HG03025 (cell line): ENCODE measurements around the gene GNB1L.
"Not testable (repeated sequence)": the region's sequence is repeated elsewhere in the genome, so short reads cannot be mapped to it uniquely, and the experiment has no call there.

Experiments used
- ATAC-seq: cut with Tn5 transposase; IDR thresholded peaks from one replicate; pipeline ENCODE4 v1.9.1; 2021; ENCODE audit warnings: mild to moderate bottlenecking, moderate library complexity; ENCODE audit not compliant: unreplicated experiment, low FRiP score

Gene GNB1L

GRCh38 chr22:19785461-19786263 lies 69.0 kb downstream of the GNB1L start:
- no peak for ATAC-seq

DNA sequence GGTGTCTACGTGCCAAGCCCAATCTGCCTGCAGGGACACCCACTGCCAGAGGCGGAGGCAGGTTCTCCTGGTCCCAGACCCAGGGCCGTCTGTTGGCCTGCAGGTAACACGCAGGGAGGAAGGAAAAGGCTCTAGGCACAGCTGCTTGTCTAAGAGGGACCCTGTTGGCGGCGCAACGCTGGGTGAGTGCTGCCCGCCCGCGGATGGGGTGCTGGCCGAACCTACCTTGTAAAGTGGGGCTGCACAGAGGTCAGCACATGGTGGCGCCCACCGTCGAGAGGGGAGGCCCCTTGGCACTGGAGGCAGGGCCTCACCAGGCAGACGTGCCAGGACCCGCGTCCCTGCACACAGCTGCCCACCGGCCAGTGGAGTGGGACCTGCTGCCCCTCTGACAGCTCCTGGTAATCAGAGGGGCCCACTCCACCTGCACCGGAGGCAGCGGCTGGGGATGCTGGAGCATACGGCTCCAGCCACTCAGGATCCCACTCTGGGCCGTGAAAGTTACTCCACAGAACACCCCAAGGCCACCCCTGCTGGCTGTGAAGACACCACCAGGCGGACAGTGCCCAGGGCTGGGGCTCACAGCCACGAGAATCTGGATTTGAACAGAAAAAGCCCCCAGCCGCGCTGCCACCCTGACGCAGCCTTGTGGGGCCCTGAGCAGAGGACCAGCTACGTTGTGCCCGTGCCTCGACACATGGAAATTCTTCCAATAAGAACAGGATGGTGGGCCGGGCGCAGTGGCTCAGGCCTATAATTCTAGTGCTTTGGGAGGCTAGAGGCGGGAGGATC lies 70.1 kb downstream of the GNB1L start:
- ATAC-seq, result no peak

DNA sequence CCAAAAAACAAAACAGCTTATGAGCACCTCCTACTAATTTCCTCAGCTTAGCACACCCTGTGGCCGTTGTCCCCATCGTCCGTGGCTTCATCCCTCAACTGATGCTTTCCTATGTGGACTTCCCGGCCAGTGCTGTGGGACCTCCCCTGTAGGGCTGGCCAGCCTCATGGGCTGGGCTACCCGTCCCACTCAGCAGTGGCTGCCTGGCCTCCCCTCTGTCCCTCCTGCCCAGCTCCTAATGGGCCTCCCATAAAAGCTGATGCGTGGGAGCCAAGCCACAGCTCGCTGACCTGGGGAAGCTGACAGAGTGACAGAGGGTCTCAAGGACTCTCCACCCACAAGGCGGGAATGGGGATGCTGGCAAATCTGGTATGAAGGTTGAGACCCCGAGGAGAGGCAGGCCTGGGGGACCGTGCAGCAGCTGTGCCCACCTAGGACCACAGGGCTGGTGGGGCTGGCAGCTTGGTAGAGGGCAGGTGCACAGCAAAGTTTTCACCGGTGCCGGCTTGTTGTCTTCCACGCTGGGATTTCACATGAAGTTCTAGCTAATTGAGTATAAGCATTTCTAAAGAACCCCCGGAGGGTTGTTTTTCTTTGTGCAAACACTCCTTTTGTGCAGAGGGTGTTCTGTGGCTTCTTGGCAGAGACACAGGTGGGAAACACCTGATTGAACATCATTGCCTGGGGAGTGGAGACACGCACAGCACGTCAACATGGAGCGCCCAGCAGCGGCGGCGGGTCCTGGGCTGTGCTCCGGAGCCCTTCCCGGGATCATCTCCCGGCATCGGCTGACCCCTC lies 70.9 kb downstream of the GNB1L start:
- no peak for ATAC-seq

GRCh38 chr22:19782533-19782932 lies 72.1 kb downstream of the GNB1L start:
- no peak for ATAC-seq

GRCh38 chr22:19779685-19780268 lies 74.9 kb downstream of the GNB1L start:
- ATAC-seq, result no peak

DNA sequence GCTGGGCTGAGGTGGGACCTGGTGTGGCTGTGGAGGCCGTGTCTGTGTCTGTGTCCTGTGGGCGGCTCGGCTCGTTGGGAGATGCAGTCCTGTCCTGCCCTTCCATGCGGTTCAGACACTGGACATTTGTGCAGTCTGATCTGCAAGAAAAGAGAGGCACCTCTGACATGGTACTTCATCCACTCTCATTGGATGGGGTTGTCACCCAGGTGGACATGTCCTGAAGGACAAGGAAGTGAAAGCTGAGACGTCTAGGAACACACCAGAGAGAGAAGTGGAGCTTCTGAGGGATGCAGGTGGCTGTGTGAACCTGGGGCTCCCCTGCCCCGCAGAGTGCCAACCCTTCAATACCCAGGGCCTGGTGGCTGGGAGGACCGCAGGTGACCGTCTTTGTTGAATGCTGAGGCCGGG lies 75.7 kb downstream of the GNB1L start:
- ATAC-seq, result no peak

DNA sequence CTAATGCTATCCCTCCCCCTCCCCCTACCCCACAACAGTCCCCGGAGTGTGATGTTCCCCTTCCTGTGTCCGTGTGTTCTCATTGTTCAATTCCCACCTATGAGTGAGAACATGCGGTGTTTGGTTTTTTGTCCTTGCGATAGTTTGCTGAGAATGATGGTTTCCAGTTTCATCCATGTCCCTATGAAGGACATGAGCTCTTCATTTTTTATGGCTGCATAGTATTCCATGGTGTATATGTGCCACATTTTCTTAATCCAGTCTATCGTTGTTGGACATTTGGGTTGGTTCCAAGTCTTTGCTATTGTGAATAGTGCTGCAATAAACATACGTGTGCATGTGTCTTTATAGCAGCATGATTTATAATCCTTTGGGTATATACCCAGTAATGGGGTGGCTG lies 77.5 kb downstream of the GNB1L start:
- ATAC-seq, result not testable (repeated sequence)

DNA sequence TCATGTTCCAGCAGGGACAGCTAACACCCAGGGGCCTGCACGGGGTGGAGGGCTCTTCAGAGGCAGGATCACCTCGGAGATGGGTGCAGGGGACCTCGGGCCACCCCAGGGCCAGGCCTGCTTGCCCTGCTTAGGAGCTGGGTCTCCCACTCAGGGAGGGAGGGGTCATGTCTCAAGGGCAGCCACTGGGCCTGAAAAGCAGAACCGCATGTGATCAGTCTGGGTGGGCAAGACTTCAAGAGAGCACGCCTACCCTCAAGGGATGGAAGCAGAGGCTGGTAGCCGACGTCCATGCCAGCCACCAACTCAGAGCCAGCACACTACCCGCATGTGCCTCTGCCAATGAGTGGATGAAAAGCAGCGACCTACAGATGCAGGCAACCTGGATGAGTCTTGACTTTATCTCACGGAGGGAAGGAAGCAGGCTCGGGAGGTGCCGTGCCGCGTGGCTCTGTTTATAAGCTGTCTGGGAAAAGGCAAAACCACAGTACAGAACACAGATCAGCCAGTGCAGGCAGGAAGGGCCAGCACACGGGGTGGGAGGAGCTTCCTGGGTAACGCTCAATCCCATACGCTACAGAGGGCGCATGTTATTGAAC lies 78.1 kb downstream of the GNB1L start:
- ATAC-seq, result no peak

- no peak for ATAC-seq
Observed at GRCh38 chr22:19775496-19776325, 79.0 kb downstream of the GNB1L start.

DNA sequence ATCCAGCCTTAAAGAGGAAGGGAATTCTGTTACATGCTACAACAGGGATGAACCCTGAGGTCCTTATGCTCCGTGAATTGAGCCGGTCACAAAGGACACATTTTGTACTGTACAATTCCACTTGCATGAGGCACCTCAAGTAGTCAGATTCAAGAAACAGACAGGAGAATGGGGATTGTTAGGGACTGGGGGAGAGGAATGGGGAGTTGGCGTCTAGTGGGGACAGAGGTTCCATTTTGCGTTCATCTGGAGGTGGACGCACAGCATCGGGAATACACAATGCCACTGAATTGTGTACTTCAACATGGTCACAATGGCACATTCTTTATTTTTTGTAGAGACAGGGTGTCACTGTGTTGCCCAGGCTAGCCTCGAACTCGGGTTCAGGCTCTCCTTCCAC lies 80.0 kb downstream of the GNB1L start:
- ATAC-seq, result no peak

DNA sequence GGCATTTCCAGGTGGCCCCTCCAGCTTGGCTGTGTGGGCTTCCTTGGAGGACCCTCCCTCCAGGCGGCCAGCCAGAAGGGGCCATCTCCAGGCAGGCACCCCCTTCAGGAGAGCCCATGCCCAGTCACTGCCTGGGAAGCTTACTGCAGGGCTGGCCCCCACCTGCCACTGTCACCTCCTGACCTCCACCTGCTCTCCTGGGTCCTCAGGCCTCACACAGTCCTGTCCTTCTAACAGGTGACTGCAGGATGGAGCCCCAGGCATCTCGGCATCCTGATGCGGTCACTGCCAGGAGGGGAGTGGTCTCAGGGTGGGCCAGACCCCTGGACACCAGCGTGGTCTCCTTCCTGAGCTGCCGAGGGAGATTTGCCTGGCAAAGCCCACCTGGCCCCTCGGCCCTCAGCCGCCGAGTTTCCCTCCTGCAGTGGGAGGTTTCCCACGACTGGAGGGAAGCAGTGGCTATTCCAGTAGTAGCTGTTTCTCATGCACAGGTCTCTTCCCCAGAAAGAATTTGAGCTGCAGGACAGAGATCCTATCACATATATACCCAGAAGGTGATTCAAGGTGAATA lies 81.1 kb downstream of the GNB1L start:
- ATAC-seq, result no peak

- no peak for ATAC-seq
Observed at GRCh38 chr22:19772673-19773469, 81.8 kb downstream of the GNB1L start.

GRCh38 chr22:19772422-19772672 lies 82.3 kb downstream of the GNB1L start:
- ATAC-seq, result no peak

DNA sequence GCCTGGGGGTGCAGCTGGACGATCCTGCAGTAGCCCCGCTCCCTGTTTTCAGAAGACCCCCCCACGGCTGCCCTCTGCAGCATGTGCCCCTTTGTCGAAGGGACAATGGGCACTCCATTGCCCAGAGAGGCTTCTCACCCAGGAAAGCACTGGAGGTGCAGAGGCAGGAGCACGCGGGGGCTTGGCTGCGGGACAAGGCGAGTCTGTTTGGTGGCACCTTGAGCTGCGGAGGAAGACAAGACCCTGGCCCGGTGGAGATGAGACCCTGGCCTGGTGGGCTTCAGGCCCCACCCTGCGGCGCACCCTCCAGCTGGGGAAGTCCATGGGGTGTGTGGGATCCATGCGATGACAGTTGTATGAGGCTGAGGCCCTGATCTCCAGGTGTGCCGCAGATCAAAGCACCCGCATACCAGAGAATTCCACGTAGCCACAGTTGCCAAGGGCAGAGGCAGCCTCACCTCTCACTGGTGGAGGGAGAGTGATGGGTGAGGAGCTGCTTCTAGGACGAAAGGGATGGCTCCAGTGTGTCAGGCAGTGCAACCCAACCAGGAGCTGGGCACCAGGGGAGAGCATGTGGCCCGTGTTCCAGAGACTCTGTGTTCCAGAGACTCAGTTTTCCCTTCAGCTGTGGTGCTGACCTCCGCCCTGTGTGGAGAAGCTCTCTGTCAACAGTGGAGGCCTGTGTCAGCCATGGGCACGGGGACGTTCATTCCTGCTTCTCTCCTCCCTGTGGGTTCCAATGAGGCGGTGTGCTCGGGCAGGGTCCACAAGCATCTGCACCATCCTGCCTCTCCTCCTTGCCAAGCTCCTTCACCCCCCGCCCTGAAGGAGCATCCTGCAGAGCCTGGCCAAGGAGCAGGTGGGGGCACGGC lies 84.1 kb downstream of the GNB1L start:
- no peak for ATAC-seq

- no peak for ATAC-seq
Observed at GRCh38 chr22:19769393-19769715, 85.3 kb downstream of the GNB1L start.

GRCh38 chr22:19767427-19768341 lies 87.0 kb downstream of the GNB1L start:
- ATAC-seq, result no peak
